ENCODE data around the gene MRPS5.

DNA sequence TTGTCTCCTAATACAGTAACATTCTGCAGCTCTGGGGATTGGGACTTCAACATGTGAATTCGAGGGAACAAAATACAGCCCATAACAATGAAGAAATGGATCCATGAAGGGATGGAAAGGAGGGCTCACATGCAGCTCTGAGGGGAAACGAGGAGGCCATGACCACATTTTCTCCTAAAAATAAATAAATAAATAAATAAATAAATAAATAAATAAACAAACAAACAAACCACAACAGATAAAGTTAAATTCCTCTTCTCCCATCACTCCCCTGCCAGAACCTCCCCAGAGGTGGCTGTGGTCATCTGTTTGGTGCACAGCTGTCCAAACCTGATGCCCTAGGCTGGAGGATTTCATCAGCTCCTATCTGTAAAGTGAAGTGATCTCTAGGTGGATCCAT is 53.4 kb downstream of the MRPS5 start:
- TF ChIP-seq, protein P1, sequence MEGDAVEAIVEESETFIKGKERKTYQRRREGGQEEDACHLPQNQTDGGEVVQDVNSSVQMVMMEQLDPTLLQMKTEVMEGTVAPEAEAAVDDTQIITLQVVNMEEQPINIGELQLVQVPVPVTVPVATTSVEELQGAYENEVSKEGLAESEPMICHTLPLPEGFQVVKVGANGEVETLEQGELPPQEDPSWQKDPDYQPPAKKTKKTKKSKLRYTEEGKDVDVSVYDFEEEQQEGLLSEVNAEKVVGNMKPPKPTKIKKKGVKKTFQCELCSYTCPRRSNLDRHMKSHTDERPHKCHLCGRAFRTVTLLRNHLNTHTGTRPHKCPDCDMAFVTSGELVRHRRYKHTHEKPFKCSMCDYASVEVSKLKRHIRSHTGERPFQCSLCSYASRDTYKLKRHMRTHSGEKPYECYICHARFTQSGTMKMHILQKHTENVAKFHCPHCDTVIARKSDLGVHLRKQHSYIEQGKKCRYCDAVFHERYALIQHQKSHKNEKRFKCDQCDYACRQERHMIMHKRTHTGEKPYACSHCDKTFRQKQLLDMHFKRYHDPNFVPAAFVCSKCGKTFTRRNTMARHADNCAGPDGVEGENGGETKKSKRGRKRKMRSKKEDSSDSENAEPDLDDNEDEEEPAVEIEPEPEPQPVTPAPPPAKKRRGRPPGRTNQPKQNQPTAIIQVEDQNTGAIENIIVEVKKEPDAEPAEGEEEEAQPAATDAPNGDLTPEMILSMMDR (conservative IDR thresholded peaks at IDR 0.05; ENCODE audit: low read depth, low read length), result no peak
- TF ChIP-seq EZH2phosphoT487 (IDR thresholded peaks at IDR 0.05; ENCODE audit: borderline replicate concordance, low read length), result no peak
- no peak for TF ChIP-seq EZH2 (IDR thresholded peaks at IDR 0.05; ENCODE audit: low read length, unreplicated experiment)
